K562 (cell line): ENCODE measurements around the gene HPN. TPM values are rescaled to one million over a fixed set of nuclear protein-coding genes. Genes with fewer than 3 reads are reported as not detected.
A peak's percentile ranks its signal among the peaks of the same experiment; 100 is the strongest.

Source experiments
- BDP1 ChIP-seq: IDR thresholded peaks from 3 replicates; pipeline ENCODE4 v1.6.1; 2011; ENCODE audit not compliant: insufficient read length, insufficient read depth
- E2F1 ChIP-seq: sonication (generic); formaldehyde crosslinking; IDR thresholded peaks from 2 replicates; pipeline ENCODE4 v1.8.1; 2023; ENCODE audit warnings: mild to moderate bottlenecking, missing genetic modification reagents, moderate library complexity
- EP400 ChIP-seq: fragments of 450-650 bp; IDR thresholded peaks from 2 replicates; pipeline ENCODE4 v1.6.1; 2017; ENCODE audit warnings: antibody characterized with exemption, mild to moderate bottlenecking, moderate library complexity
- GTF2B ChIP-seq: IDR thresholded peaks from 2 replicates; pipeline ENCODE4 v1.6.1; 2011; ENCODE audit not compliant: insufficient read length; ENCODE audit errors: extremely low read depth
- IFI16 ChIP-seq: fragments of 250-450 bp; sonication (Bioruptor Pico); IDR thresholded peaks from 2 replicates; pipeline ENCODE4 v2.1.2; 2022; ENCODE audit warnings: mild to moderate bottlenecking, inconsistent platforms
- KDM5B ChIP-seq: fragments of 200-600 bp; sonication (generic); IDR thresholded peaks from 2 replicates; pipeline ENCODE4 v1.6.1; 2012; ENCODE audit warnings: low read depth, mild to moderate bottlenecking, moderate library complexity, low read length, control low read depth, inconsistent platforms; ENCODE audit not compliant: insufficient replicate concordance
- MBD2 ChIP-seq: sonication (generic); IDR thresholded peaks from 2 replicates; pipeline ENCODE4 v1.6.1; 2016; ENCODE audit warnings: low read depth, borderline replicate concordance
- NFE2L1 ChIP-seq: fragments of 450-650 bp; IDR thresholded peaks from 2 replicates; pipeline ENCODE4 v1.6.1; 2016; ENCODE audit warnings: missing genetic modification characterization, low read depth, mild to moderate bottlenecking, missing compliant biosample characterization, moderate library complexity, borderline replicate concordance
- NFIX ChIP-seq: fragments of 250-450 bp; sonication (Bioruptor Pico); IDR thresholded peaks from 2 replicates; pipeline ENCODE4 v1.4.0; 2020; ENCODE audit warnings: low read depth, mild to moderate bottlenecking, moderate library complexity
- RNF219 ChIP-seq: fragments of 250-450 bp; sonication (Bioruptor Pico); IDR thresholded peaks from 2 replicates; pipeline ENCODE4 v1.5.0; 2022; ENCODE audit warnings: mild to moderate bottlenecking
- SIX5 ChIP-seq, 2 experiments: IDR thresholded peaks; 2 replicates each; pipeline ENCODE4 v1.6.1; 2011; ENCODE audit warnings: low read length in 2 of 2, borderline replicate concordance in 1 of 2, low read depth in 1 of 2, mild to moderate bottlenecking in 1 of 2, moderate library complexity in 1 of 2; ENCODE audit not compliant: insufficient read depth in 1 of 2
- TRIM24 ChIP-seq, 2 experiments: fragments of 450-650 bp; IDR thresholded peaks; 2 replicates each; pipeline ENCODE4 v1.6.1; 2016
- polyA plus RNA-seq, 8 experiments: library from polyadenylated mRNA; depleted of rRNA in 4 of 8; stranded (reverse) in 5 of 8; unstranded in 3 of 8; fragments of >200 nt; fragmentation: Nextera tagmentation in 2 of 8; fragmentation: Illumina TruSeq in 1 of 8; extraction: Ambion mirVana in 2 of 8; extraction: Trizol in 1 of 8; gene quantifications; 2 replicates each; pipeline versions ENCODE4 v1.2.1 to v1.2.3, GENCODE V29; 2011 to 2014; ENCODE audit warnings: inconsistent platforms in 1 of 8, missing spikeins in 1 of 8
- total RNA-seq, 7 experiments: library from RNA; depleted of rRNA in 6 of 7; stranded (reverse); fragments of >200 nt in 6 of 7; fragmentation: Illumina TruSeq in 2 of 7; extraction: Trizol in 2 of 7; gene quantifications; 2 replicates each; pipeline versions ENCODE4 v1.2.1 to v1.2.3, GENCODE V29; 2011 to 2021; ENCODE audit warnings: low replicate concordance in 1 of 7
- TF ChIP-seq, protein P1 (sequence below): fragments of 450-650 bp; formaldehyde crosslinking; conservative IDR thresholded peaks from 2 replicates; pipeline ENCODE4 v1.4.0; 2022; ENCODE audit warnings: mild to moderate bottlenecking, missing genetic modification characterization
- TF ChIP-seq, protein P2 (sequence below): fragments of 250-450 bp; sonication (Bioruptor Pico); IDR thresholded peaks from 2 replicates; pipeline ENCODE4 v1.4.0; 2020; ENCODE audit warnings: mild to moderate bottlenecking, moderate library complexity, borderline replicate concordance

The HPN gene
- total and polyA plus RNA-seq, 9 of the 15 experiments (the other 6 are each of a cell fraction or from before 2014, with no cell fraction given) = 0.10 to 0.20 TPM; not detected in 7

DNA sequence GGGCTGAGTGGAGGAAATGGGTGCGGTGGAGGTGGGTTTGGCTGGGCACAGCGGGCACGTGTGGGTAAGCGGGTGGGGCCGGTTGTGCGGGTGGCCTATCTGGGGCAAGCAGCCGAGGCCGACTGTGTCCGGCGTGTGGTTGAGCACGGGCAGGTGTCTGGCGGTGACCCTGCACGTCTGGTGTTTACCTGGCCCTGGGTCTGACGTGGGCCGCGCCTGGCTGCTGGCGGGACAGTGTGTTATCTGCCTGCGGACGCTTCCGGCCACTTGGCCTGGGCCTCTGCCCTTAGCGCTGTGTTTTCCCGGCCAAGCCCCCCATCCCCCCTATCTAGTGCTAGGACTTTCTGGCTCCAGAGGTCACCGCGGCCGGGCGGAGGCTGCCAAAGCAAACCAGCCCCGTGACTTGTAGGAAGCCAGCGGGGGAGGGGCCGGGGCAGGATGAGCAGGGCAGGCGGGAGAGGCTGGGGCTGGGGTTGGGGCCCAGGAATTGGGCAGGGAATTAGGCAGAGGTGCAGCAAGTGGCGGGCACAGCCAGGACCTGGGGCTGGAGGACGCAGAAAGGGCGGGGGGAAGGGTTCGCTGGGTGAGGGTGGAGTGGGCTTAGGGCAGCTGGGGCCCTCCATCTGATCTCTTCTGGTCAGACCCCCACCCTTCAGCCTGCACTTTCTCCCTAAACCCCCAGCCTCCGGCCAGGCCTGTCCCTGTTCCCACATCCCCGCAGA, 534 bp upstream of the HPN start (continued):
- TF ChIP-seq TRIM24 (IDR thresholded peaks at IDR 0.05) (peak; percentile 53 to 77; a peak in 2 of 4 replicates), IFI16 (no peak), BDP1 (no peak), RNF219 (CRISPR knock-in tag) (no peak), MBD2 (peak; percentile 22; the same call in 1 of the 2 replicates), E2F1 (CRISPR knock-in tag) (no peak), NFE2L1 (tag) (no peak), NFIX (CRISPR knock-in tag) (no peak), KDM5B (no peak), GTF2B (no peak), SIX5 (IDR thresholded peaks at IDR 0.05; ENCODE audit: borderline replicate concordance in 1 of 2, insufficient read depth in 1 of 2, low read depth in 1 of 2, low read length in 2 of 2) (no peak), EP400 (peak; percentile 68; the same call in 1 of the 2 replicates)
- TF ChIP-seq, protein P1, sequence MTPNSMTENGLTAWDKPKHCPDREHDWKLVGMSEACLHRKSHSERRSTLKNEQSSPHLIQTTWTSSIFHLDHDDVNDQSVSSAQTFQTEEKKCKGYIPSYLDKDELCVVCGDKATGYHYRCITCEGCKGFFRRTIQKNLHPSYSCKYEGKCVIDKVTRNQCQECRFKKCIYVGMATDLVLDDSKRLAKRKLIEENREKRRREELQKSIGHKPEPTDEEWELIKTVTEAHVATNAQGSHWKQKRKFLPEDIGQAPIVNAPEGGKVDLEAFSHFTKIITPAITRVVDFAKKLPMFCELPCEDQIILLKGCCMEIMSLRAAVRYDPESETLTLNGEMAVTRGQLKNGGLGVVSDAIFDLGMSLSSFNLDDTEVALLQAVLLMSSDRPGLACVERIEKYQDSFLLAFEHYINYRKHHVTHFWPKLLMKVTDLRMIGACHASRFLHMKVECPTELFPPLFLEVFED (CRISPR knock-in tag) = no peak; the same call in 1 of the 2 replicates
- TF ChIP-seq, protein P2, sequence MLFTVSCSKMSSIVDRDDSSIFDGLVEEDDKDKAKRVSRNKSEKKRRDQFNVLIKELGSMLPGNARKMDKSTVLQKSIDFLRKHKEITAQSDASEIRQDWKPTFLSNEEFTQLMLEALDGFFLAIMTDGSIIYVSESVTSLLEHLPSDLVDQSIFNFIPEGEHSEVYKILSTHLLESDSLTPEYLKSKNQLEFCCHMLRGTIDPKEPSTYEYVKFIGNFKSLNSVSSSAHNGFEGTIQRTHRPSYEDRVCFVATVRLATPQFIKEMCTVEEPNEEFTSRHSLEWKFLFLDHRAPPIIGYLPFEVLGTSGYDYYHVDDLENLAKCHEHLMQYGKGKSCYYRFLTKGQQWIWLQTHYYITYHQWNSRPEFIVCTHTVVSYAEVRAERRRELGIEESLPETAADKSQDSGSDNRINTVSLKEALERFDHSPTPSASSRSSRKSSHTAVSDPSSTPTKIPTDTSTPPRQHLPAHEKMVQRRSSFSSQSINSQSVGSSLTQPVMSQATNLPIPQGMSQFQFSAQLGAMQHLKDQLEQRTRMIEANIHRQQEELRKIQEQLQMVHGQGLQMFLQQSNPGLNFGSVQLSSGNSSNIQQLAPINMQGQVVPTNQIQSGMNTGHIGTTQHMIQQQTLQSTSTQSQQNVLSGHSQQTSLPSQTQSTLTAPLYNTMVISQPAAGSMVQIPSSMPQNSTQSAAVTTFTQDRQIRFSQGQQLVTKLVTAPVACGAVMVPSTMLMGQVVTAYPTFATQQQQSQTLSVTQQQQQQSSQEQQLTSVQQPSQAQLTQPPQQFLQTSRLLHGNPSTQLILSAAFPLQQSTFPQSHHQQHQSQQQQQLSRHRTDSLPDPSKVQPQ (CRISPR knock-in tag) = no peak
